CD4-positive, alpha-beta T cell (primary cell): ENCODE measurements around the gene CD300A. TPM values are rescaled to one million over a fixed set of nuclear protein-coding genes. Genes with fewer than 3 reads are reported as not detected.

ENCODE experiments used
- ATAC-seq: fragments of 200-7000 bp; cut with Tn5 transposase; one replicate; pipeline ENCODE4 v1.10.0; 2022; ENCODE audit warnings: mild to moderate bottlenecking; ENCODE audit not compliant: poor library complexity
- CTCF ChIA-PET: fragments of 350-600 bp; sonication (Branson Sonifier 250); formaldehyde crosslinking; loops from one replicate; lab custom pipeline; 2021; ENCODE audit warnings: antibody characterized with exemption, inconsistent platforms; lab: Charles Lee
- POLR2A ChIA-PET: fragments of 350-600 bp; sonication (Branson Sonifier 250); formaldehyde crosslinking; loops from one replicate; lab custom pipeline; 2021; ENCODE audit warnings: antibody characterized with exemption, inconsistent platforms; lab: Charles Lee
- DNase-seq, 14 experiments: peaks; one replicate each; pipeline ENCODE4 v3.0.0-alpha.2; 2013 to 2020; ENCODE audit warnings: mixed read lengths in 2 of 14
- H3K27ac ChIP-seq, 2 donors: one replicate each; pipeline versions ENCODE4 v1.5.1 to v1.7.0; 2013; ENCODE audit warnings: low read length in 2 of 2, low read depth in 1 of 2, mild to moderate bottlenecking in 1 of 2
- H3K27me3 ChIP-seq, 2 experiments: 1 replicate in 1 of 2; 2 replicates in 1 of 2; pipeline versions ENCODE4 v1.6.1 to v1.7.0; 2013; ENCODE audit warnings: low read length in 2 of 2, control low read depth in 1 of 2, mild to moderate bottlenecking in 1 of 2, moderate library complexity in 1 of 2; ENCODE audit not compliant: insufficient read depth in 2 of 2, control insufficient read depth in 1 of 2
- H3K36me3 ChIP-seq: one replicate; pipeline ENCODE4 v1.6.1; 2013; ENCODE audit warnings: low read length, control low read depth; ENCODE audit not compliant: insufficient read depth
- H3K4me1 ChIP-seq: one replicate; pipeline ENCODE4 v1.6.1; 2013; ENCODE audit warnings: low read length, control low read depth; ENCODE audit not compliant: insufficient read depth
- H3K4me3 ChIP-seq: one replicate; pipeline ENCODE4 v1.5.1; 2013; ENCODE audit warnings: mild to moderate bottlenecking, low read length, moderate library complexity
- H3K9me3 ChIP-seq, 2 experiments: 1 replicate in 1 of 2; 2 replicates in 1 of 2; pipeline versions ENCODE4 v1.6.1 to v1.7.0; 2013; ENCODE audit warnings: low read length in 2 of 2, mild to moderate bottlenecking in 2 of 2, control low read depth in 1 of 2, moderate library complexity in 1 of 2; ENCODE audit not compliant: control insufficient read depth in 1 of 2, insufficient read depth in 1 of 2
- H3K27ac Mint-ChIP-seq: one replicate; pipeline ENCODE4 v1.8.0; 2020; ENCODE audit warnings: mixed read lengths
- H3K27me3 Mint-ChIP-seq: one replicate; pipeline ENCODE4 v1.8.0; 2021; ENCODE audit warnings: mixed read lengths
- H3K36me3 Mint-ChIP-seq: one replicate; pipeline ENCODE4 v1.8.0; 2021; ENCODE audit warnings: low read depth, mixed read lengths
- H3K4me1 Mint-ChIP-seq: one replicate; pipeline ENCODE4 v1.8.0; 2021; ENCODE audit warnings: low read depth, mixed read lengths
- H3K4me3 Mint-ChIP-seq: one replicate; pipeline ENCODE4 v1.8.0; 2020; ENCODE audit warnings: mild to moderate bottlenecking, mixed read lengths
- H3K9me3 Mint-ChIP-seq: one replicate; pipeline ENCODE4 v1.8.0; 2020; ENCODE audit warnings: mixed read lengths
- CTCF ChIP-seq: fragments of 200-600 bp; IDR thresholded peaks from one replicate; pipeline ENCODE4 v1.8.0; 2022; ENCODE audit warnings: antibody characterized with exemption, mild to moderate bottlenecking
- intact Hi-C, 2 experiments: fragments of 100-400 bp; cut with DNase I in 1 of 2; cut with micrococcal nuclease in 1 of 2; formaldehyde crosslinking; loops; one replicate each; pipeline versions ENCODE4 v1.15.1 to v1.9.0; 2023 to 2025; cut with DNase I, micrococcal nuclease
- total RNA-seq, 174 experiments: library from RNA in 2 of 174; stranded (reverse) in 2 of 174; gene quantifications; one replicate each; pipeline ENCODE4 v1.2.3 and lab custom pipeline; 2021 to 2026

CD300A gene
- total RNA-seq, 2 experiments from 2014 or later: 1.8 to 2.6 TPM

- TF ChIP-seq CTCF: no peak
- Mint-ChIP-seq H3K36me3 (no peaks in the 10 kb centered on the region), H3K4me3 (no peak overlapping the region)
Measured at GRCh38 chr17:74435775-74436359, 30.6 kb upstream of the CD300A start.

GRCh38 chr17:74437702-74438101, 28.7 kb upstream of the CD300A start:
- no peak for ATAC-seq
- H3K4me3 Mint-ChIP-seq: no peak overlapping the region
- H3K27me3 ChIP-seq: peaks cover 15 to 18% of the 10 kb centered on the region in 2 experiments
- DNase-seq: peak in 1 of 14 experiments; percentile 38
- peaks cover 7% of the 10 kb centered on the region for H3K9me3 Mint-ChIP-seq
- peak; percentile 49 for TF ChIP-seq CTCF
- no peak overlapping the region for H3K27ac ChIP-seq
- H3K9me3 ChIP-seq: peaks cover 21 to 37% of the 10 kb centered on the region in 2 experiments
- ChIA-PET POLR2A (no interaction called here), CTCF (interaction anchor here (0.6 to 1.1 kb wide), 3 partner anchors 35 to 62 kb away, joined by 3 read pairs; no protein-coding TSS in a partner anchor)
- no peak overlapping the region for H3K4me3 ChIP-seq
- intact Hi-C loops: loop anchor here in 1 of 2 experiments (5.0 kb wide), 1 partner anchor 55 kb away; no protein-coding TSS in a partner anchor
- no peak overlapping the region for H3K27ac Mint-ChIP-seq
- no peaks in the 10 kb centered on the region for H3K36me3 ChIP-seq
- H3K36me3 Mint-ChIP-seq: no peaks in the 10 kb centered on the region
- H3K4me1 Mint-ChIP-seq: no peaks in the 10 kb centered on the region
- H3K27me3 Mint-ChIP-seq: peaks cover 48% of the 10 kb centered on the region
- H3K4me1 ChIP-seq: peaks cover 6% of the 10 kb centered on the region

More at GRCh38 chr17:74435775-74436359, 30.6 kb upstream of the CD300A start:
- Histone ChIP-seq H3K4me3 (no peak overlapping the region), H3K27ac (no peak overlapping the region), H3K9me3 (peaks cover 21 to 51% of the 10 kb centered on the region in 2 experiments), H3K36me3 (no peaks in the 10 kb centered on the region), H3K4me1 (peaks cover 18% of the 10 kb centered on the region), H3K27me3 (peaks cover 22 to 30% of the 10 kb centered on the region in 2 experiments)
- Mint-ChIP-seq H3K27ac (no peak overlapping the region), H3K4me1 (no peaks in the 10 kb centered on the region), H3K27me3 (peaks cover 60% of the 10 kb centered on the region), H3K9me3 (peaks cover 7% of the 10 kb centered on the region)
- DNase-seq (no peak), ATAC-seq (no peak)
- ChIA-PET POLR2A (no interaction called here), CTCF (no interaction called here)
- intact Hi-C loops: loop anchor here in 1 of 2 experiments (5.0 kb wide), 1 partner anchor 56 kb away; no protein-coding TSS in a partner anchor

GRCh38 chr17:74439691-74440567, 26.5 kb upstream of the CD300A start:
- Mint-ChIP-seq H3K36me3 (no peaks in the 10 kb centered on the region), H3K27me3 (peaks cover 34% of the 10 kb centered on the region), H3K4me1 (no peaks in the 10 kb centered on the region), H3K4me3 (no peak overlapping the region), H3K27ac (no peak overlapping the region), H3K9me3 (peaks cover 7% of the 10 kb centered on the region)
- Histone ChIP-seq H3K27me3 (peaks cover 5% of the 10 kb centered on the region in 2 experiments), H3K27ac (no peak overlapping the region), H3K36me3 (no peaks in the 10 kb centered on the region), H3K9me3 (peaks cover 21 to 32% of the 10 kb centered on the region in 2 experiments), H3K4me1 (peaks cover 16% of the 10 kb centered on the region), H3K4me3 (no peak overlapping the region)
- no peak for TF ChIP-seq CTCF
- CTCF ChIA-PET: no interaction called here
- DNase-seq (no peak), ATAC-seq (no peak)
- intact Hi-C loops: loop anchor here in 1 of 2 experiments (5.0 kb wide), 1 partner anchor 52 kb away; no protein-coding TSS in a partner anchor
- POLR2A ChIA-PET: no interaction called here
